ENCODE results near the gene OCIAD2.
"Not testable (repeated sequence)": the region's sequence is repeated elsewhere in the genome, so short reads cannot be mapped to it uniquely, and the experiment has no call there.

- TF ChIP-seq CTCF (conservative IDR thresholded peaks at IDR 0.05; ENCODE audit: low read depth, low read length); POLR2A (IDR thresholded peaks at IDR 0.05; ENCODE audit: low read depth, low read length): not testable (repeated sequence)
Observed at GRCh38 chr4:48848799-48849198, 57.8 kb downstream of the OCIAD2 start.
